Measurements from ENCODE around the gene MGLL.

The MGLL gene

GRCh38 chr3:127787571-127788365 lies 34.5 kb downstream of the MGLL start:
- no peak for DNase-seq

GRCh38 chr3:127787071-127787490 lies 35.2 kb downstream of the MGLL start:
- no peak for DNase-seq

DNA sequence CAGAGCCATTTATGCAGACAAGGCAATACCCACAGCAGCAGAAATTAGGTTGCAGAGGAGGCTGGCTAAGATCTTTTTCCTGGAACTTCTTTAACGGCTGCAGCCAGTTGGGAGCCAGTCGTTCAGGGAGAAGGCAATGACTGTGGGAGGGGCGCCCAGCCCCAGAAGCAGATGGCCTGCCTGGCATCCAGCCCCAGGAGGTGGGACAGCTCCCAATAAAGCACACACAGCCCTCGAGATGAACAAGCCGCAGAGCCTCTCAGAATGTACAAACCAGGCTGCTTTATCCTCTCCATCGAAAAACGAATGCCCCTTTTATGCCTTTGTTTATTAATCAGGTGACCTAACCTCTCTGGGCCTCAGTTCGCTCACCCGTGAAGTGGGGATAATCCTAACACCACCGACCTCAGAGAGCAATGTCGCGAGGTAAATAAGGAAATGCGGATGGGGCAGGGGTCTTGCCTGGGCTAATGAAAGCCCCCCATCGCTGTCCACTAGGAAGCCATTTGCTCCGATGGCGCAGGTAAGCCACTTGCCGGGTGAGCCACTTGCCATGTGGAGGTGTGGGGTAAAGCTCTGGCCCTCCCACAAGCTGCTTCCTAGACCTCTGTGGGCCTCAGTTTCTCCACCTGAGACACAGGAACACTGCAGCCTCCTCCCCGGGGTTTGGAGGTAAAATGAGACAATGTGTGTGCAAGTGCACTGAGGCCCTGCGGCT lies 35.8 kb downstream of the MGLL start:
- DNase-seq = no peak

DNA sequence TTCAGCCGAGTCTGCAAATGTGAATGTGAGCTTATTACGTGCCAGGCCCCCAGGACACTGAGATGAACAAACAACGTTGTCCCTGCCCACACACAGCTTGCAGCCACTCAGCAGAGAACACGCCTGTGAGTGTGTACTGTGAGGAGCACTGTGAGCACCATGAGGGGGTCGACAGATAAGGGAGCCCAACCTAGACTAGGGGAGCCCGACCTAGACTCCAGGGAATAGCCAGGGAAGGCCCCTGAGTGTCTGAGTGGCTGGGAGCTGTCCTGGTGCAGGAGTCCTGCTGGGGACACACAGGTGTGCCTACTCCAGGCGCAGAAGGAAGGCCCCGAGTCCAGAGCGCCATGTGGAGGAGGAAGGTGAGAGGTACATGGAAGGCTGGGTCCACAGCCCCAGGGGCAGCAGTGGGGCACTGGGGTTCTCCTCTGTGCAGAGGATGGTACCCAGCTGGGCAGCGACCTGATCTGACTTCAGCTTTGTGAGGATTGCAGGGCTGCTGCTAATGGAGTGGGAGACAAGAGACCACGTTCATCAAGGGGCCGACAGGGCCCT lies 36.5 kb downstream of the MGLL start:
- DNase-seq = no peak

- no peak for DNase-seq
Measured at GRCh38 chr3:127784865-127785710, 37.2 kb downstream of the MGLL start.

GRCh38 chr3:127784283-127784682 lies 38.0 kb downstream of the MGLL start:
- DNase-seq = no peak

- DNase-seq = no peak
Measured at GRCh38 chr3:127783642-127784160, 38.6 kb downstream of the MGLL start.

DNA sequence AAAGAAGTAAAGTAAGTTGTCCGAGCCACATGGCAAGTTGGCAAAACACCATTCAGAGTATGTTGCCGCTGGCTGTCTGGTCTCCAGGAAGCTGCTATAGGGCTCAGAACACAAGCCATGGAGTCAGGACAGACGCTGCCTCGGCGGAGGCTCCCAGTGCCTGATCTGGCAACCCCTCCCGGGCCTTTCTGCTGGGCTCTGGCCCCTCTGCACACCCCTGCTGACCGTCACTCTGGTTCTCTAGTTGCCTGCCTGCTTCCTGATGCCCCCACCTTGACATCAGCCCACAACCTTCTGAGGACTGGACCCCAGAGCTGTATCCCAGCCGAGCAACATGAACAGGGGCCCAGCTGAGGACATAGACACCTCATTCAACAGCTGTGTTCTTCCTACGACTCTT lies 39.1 kb downstream of the MGLL start:
- DNase-seq = no peak

GRCh38 chr3:127781411-127782001 lies 40.8 kb downstream of the MGLL start:
- DNase-seq = no peak

DNA sequence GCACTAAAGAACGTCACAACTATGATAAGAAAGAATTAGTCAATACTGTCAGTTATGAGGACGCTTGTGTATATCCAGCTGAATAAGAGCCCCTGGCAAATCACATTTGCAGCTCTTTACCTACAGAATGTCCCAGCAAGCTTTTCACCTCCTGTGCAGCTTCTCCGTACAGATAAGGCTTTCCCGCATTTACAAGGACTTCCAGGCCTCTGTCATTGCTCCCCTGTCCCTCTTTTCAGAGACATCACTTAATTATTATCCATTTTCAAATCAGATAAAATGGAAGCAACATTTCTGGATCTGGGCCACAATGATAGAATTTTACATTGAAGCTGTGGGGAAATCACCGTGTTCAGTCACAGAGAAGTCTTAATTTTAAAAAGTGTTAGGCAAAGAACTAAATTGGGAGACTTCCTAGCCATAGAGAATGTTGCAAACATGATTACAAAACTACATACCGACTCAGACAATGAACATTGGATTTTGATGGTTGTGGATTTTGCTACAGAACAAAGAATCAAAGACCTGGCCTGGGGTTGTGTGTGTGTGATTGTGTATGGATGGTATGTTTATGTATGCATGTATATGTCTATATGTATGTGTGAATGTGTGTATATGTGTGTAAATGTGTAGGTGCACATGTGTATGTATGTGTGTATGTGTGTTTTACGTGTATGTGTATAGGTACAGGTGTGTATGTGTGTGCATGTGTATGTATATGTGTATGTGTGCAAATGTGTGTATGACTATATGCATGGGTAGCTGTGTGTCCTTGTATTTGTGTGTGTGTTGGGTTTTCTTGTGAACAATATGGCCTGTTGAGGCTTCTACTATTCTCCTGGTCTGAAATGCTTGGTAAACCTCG lies 41.5 kb downstream of the MGLL start:
- no peak for DNase-seq

DNA sequence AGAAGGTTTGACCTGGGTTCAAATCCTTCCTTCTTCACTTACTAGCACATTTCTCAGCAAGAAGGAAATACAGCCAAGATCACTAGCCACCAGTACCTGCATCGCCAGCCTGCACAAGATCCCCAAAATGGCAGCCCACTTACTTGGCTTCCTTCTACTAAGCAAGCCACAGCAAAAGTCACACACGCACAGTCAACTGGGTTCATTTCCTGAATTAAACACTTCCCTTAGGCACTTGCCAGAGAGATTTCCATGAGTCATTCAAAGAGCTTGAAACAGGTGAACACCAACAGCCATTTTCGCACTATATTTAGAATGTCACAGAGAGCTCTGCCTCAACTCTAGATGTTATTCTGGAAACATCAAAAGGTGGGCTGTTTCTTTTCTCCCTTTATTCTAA lies 42.6 kb downstream of the MGLL start:
- DNase-seq = no peak

- DNase-seq = no peak
Measured at GRCh38 chr3:127777921-127778656, 44.2 kb downstream of the MGLL start.

GRCh38 chr3:127777332-127777731 lies 45.0 kb downstream of the MGLL start:
- DNase-seq = no peak

DNA sequence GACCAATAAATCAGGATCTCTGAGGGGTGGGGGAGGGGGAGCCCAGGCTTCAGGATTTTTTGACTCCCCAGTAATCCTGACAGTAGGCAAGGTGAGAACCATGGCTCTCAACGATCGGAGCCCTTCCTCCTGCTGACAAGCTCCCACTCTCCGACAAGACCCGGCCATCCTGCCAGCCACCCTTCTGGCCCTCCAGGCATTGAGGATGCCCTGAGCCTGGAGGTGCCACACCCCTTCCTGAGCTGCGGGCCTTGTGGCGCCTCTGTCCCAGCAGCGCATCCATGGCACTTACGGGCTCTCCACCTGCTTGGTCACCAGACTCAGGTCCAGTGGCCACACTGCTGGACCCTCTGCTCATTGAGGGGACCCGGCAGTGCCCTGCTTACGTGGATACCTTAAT lies 46.0 kb downstream of the MGLL start:
- DNase-seq = no peak

GRCh38 chr3:127775398-127776109 lies 46.8 kb downstream of the MGLL start:
- DNase-seq = no peak

GRCh38 chr3:127774647-127775046 lies 47.7 kb downstream of the MGLL start:
- DNase-seq = no peak

GRCh38 chr3:127773752-127774395 lies 48.4 kb downstream of the MGLL start:
- DNase-seq = no peak

- no peak for DNase-seq
Measured at GRCh38 chr3:127772827-127773751, 49.2 kb downstream of the MGLL start.
